D721Med (cell line): ENCODE results near the gene HMCN2.

Source experiments
- DNase-seq: peaks from one replicate; pipeline ENCODE4 v3.0.0; 2011; ENCODE audit warnings: low spot score; ENCODE audit not compliant: insufficient read length
- FAIRE-seq: peaks from 2 replicates; lab custom pipeline; 2011; peaks lifted over from hg19 to GRCh38; lab: Jason Lieb, UNC
- CTCF ChIP-seq: IDR thresholded peaks from 2 replicates; pipeline ENCODE4 v1.5.1; 2012; ENCODE audit warnings: mild to moderate bottlenecking, control low read depth; ENCODE audit not compliant: insufficient read depth; ENCODE audit errors: missing control alignments

HMCN2 gene

GRCh38 chr9:130347931-130348330 is 82.4 kb downstream of the HMCN2 start:
- FAIRE-seq (no peak), DNase-seq (no peak)
- no peak for TF ChIP-seq CTCF

DNA sequence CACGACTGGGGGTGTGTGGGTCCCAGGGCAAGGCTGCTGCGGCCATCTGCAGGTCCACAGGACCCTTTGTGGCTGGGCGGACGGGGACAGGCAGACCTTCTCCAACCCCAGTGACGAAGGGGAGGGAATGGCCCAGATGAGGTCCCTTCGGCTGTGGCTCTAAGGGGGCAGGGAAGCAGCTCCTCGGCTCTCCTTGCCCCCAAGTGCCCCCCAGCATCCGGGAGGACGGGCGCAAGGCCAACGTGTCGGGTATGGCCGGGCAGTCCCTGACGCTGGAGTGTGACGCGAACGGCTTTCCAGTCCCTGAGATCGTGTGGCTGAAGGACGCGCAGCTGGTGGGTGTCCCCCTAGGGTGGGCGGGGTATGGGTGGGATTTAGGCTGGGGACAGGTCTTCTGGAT is 82.8 kb downstream of the HMCN2 start:
- FAIRE-seq (no peak), DNase-seq (no peak)
- no peak for TF ChIP-seq CTCF

GRCh38 chr9:130348881-130349280 is 83.3 kb downstream of the HMCN2 start:
- TF ChIP-seq CTCF: no peak
- DNase-seq (no peak), FAIRE-seq (no peak)

DNA sequence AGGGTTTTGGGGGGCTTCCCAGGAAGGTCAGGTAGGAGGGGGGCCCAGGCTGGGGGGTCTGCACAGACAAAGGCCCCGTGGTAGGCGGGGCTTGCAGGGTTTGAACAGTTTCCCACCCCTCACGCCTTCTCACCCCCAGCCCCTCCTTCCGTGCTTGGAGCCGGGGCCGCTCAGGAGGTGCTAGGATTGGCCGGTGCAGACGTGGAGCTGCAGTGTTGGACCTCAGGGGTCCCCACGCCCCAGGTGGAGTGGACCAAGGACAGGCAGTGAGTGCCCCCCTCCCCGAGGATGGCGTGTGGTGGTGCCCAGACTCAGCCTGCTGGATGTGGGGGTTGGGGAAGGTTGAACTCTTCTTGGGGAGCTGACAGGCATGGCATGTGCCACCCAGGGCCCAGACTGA is 83.8 kb downstream of the HMCN2 start:
- FAIRE-seq: no peak
- TF ChIP-seq CTCF: no peak
- DNase-seq: no peak

DNA sequence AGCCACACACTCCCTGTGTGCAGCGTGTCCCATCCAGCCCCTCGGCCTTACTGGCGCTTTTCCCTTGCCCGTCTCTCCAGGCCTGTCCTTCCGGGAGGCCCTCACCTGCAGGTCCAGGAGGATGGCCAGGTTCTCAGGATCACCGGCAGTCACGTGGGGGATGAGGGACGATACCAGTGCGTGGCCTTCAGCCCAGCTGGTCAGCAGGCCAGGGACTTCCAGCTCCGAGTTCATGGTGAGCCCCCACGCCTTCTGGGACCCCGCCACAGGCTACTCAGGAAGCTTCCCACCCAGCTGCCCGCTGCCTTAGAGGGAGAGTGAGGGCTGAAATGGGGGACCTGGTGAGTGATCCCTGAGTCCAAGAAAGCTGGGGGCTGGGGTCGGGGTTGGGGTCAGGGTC is 85.8 kb downstream of the HMCN2 start:
- no peak for FAIRE-seq
- no peak for TF ChIP-seq CTCF
- no peak for DNase-seq

DNA sequence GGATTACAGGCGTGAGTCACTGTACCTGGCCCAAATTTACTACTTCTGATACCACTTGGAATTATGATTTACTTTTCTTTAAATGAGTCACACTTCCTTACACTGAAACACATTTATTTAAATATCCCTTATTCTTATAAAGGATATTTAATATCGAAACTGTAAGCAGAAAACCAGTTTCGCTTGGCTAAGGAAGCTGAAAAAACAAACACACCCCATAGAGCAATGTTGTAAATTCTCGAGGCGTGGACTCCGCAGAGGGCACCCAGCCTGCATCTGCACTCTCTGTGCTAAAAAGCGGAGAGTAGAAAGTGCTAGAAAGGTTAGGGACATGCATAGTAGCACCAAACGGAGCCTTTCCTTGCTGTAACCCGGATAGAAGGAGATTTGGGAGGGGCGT is 86.5 kb downstream of the HMCN2 start:
- DNase-seq: no peak
- TF ChIP-seq CTCF: no peak
- FAIRE-seq: no peak

DNA sequence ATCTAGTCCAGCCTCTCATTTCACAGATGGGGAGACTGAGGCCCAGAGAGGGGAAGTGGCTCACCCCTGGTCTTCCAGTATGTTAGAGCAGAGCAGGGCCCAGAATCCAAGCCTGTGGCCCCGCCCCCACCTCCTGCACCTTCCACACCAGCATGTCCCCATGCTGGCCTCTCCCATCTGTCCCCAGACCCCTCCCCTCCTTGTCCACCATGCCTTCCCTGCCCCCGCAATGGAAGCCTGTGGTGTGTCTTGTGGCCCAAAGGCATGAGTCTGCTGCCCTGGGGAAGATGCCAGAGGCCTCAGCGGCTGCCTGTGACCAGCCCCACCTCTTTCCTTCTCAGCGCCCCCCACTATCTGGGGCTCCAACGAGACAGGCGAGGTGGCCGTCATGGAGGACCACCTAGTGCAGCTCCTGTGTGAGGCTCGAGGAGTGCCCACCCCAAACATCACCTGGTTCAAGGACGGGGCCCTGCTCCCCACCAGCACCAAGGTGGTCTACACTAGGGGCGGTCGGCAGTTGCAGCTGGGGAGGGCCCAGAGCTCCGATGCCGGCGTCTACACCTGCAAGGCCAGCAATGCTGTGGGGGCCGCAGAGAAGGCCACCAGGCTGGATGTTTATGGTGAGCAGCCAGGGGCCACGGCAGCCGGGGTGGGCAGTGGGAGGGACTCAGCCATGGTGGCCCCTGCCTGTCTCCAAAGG is 87.2 kb downstream of the HMCN2 start:
- no peak for TF ChIP-seq CTCF
- DNase-seq: no peak
- no peak for FAIRE-seq
